Panc1 (cell line): ENCODE data around the gene FOSB. TPM values are rescaled to one million over a fixed set of nuclear protein-coding genes. Genes with fewer than 3 reads are reported as not detected.

Experiments used
- ATAC-seq: fragments of 200-7000 bp; cut with Tn5 transposase; 2 replicates; pipeline ENCODE4 v1.9.1; 2020; ENCODE audit warnings: mild to moderate bottlenecking, moderate library complexity
- BruUV-seq: library from RNA; stranded (reverse); fragments of 400-500 nt; replicated peaks from 2 replicates; lab custom pipeline; 2021; lab: Mats Ljungman, UMichigan
- CTCF ChIA-PET: fragments of 300-600 bp; sonication (Branson Sonifier 250); formaldehyde crosslinking; loops from one replicate; lab custom pipeline; 2022; ENCODE audit warnings: antibody characterized with exemption; lab: Charles Lee
- POLR2A ChIA-PET: fragments of 300-600 bp; sonication (Branson Sonifier 250); formaldehyde crosslinking; loops from one replicate; lab custom pipeline; 2022; ENCODE audit warnings: antibody characterized with exemption; lab: Charles Lee
- DNase-seq: peaks from one replicate; pipeline ENCODE4 v3.0.0-alpha.2; 2010; ENCODE audit warnings: low read depth, low spot score
- H3K27ac ChIP-seq: 2 replicates; pipeline ENCODE4 v1.5.1; 2011; ENCODE audit warnings: mild to moderate bottlenecking, low read length, inconsistent platforms
- H3K27me3 ChIP-seq: fragments of 200-500 bp; sonication (Bioruptor generic); 2 replicates; pipeline ENCODE4 v1.6.0; 2014; ENCODE audit warnings: low read length, inconsistent platforms; ENCODE audit not compliant: control insufficient read depth, insufficient read depth
- H3K36me3 ChIP-seq: fragments of 200-500 bp; sonication (Bioruptor generic); 2 replicates; pipeline ENCODE4 v1.5.1; 2014; ENCODE audit warnings: inconsistent platforms, mild to moderate bottlenecking, low read length, moderate library complexity; ENCODE audit not compliant: control insufficient read depth, insufficient read depth
- H3K4me1 ChIP-seq: 2 replicates; pipeline ENCODE4 v1.5.1; 2011; ENCODE audit warnings: inconsistent platforms, mild to moderate bottlenecking, low read length, moderate library complexity; ENCODE audit not compliant: control insufficient read depth, insufficient read depth
- H3K4me3 ChIP-seq, 2 experiments: 2 replicates each; pipeline ENCODE4 v1.5.1; 2011 to 2012; ENCODE audit warnings: low read depth in 2 of 2, low read length in 2 of 2, mild to moderate bottlenecking in 2 of 2, inconsistent platforms in 1 of 2, moderate library complexity in 1 of 2
- H3K9me3 ChIP-seq: fragments of 200-500 bp; sonication (Bioruptor generic); 2 replicates; pipeline ENCODE4 v1.5.1; 2014; ENCODE audit warnings: low read depth, mild to moderate bottlenecking, inconsistent platforms, low read length, moderate library complexity; ENCODE audit not compliant: control insufficient read depth, insufficient read depth
- CTCF ChIP-seq: fragments of 450-650 bp; IDR thresholded peaks from 2 replicates; pipeline ENCODE4 v1.5.1; 2017; ENCODE audit warnings: mild to moderate bottlenecking
- POLR2AphosphoS5 ChIP-seq: IDR thresholded peaks from 2 replicates; pipeline ENCODE4 v1.6.1; 2012; ENCODE audit warnings: mild to moderate bottlenecking, low read depth, low read length, moderate library complexity
- REST ChIP-seq, 2 experiments: IDR thresholded peaks; 2 replicates each; pipeline ENCODE4 v1.6.1; 2011 to 2012; ENCODE audit warnings: low read depth in 2 of 2, control low read depth in 1 of 2, low read length in 1 of 2, mild to moderate bottlenecking in 1 of 2, moderate library complexity in 1 of 2; ENCODE audit not compliant: insufficient read depth in 1 of 2
- SIN3A ChIP-seq: IDR thresholded peaks from 2 replicates; pipeline ENCODE4 v1.6.1; 2012; ENCODE audit warnings: low read depth, mild to moderate bottlenecking, low read length, moderate library complexity, borderline replicate concordance; ENCODE audit not compliant: insufficient read depth
- TCF7L2 ChIP-seq: IDR thresholded peaks from 2 replicates; pipeline ENCODE4 v1.6.1; 2011; ENCODE audit warnings: mild to moderate bottlenecking, low read depth, low read length, inconsistent platforms
- in situ Hi-C: cut with HindIII; loops from 2 replicates; pipeline ENCODE4 v1.10.0; 2016; ENCODE audit warnings: low sequenced_read_pairs, low pct_unique_long_range_greater_than_20kb
- intact Hi-C: fragments of 100-400 bp; cut with micrococcal nuclease; formaldehyde crosslinking; loops from one replicate; pipeline ENCODE4 v1.10.0; 2022; ENCODE audit not compliant: unreplicated experiment
- total RNA-seq: library from RNA; stranded (reverse); gene quantifications from one replicate; pipeline ENCODE4 v1.2.1, GENCODE V29; 2021; ENCODE audit not compliant: unreplicated experiment

FOSB gene
- total RNA-seq, 1 experiment from 2014 or later, result 13.4 TPM

- ATAC-seq (no peak), DNase-seq (no peak)
- TF ChIP-seq CTCF, result no peak
- TF ChIP-seq TCF7L2, result no peak
- no peak for TF ChIP-seq REST (IDR thresholded peaks at IDR 0.05; ENCODE audit: insufficient read depth in 1 of 2, low read depth in 2 of 2, low read length in 1 of 2)
- no peak for TF ChIP-seq SIN3A
- no peak for TF ChIP-seq POLR2AphosphoS5
- Histone ChIP-seq H3K27me3 (no peaks in the 10 kb centered on the region), H3K4me1 (peaks cover 7% of the 10 kb centered on the region; the same call in 1 of the 2 replicates), H3K9me3 (no peaks in the 10 kb centered on the region), H3K27ac (no peak overlapping the region), H3K4me3 (peak overlapping the region in 1 of 2 experiments; percentile 75; a peak in 2 of 4 replicates), H3K36me3 (no peaks in the 10 kb centered on the region; the same call in 1 of the 2 replicates)
- ChIA-PET POLR2A (interaction anchor here (0.6 kb wide), 2 partner anchors 16 to 32 kb away, joined by 3 read pairs; no protein-coding TSS in a partner anchor), CTCF (no interaction called here)
- intact Hi-C loops, result no loop called here
- in situ Hi-C loops, result no loop called here
- BruUV-seq, result no TSS peak
Observed at GRCh38 chr19:45470762-45471081, 2.9 kb downstream of the FOSB start.

GRCh38 chr19:45471111-45471930 is 3.5 kb downstream of the FOSB start:
- H3K4me3 ChIP-seq, result no peak overlapping the region
- CTCF ChIA-PET, result no interaction called here
- H3K27me3 ChIP-seq, result no peaks in the 10 kb centered on the region
- H3K9me3 ChIP-seq, result no peaks in the 10 kb centered on the region
- in situ Hi-C loops, result no loop called here
- no peak overlapping the region for H3K27ac ChIP-seq
- no TSS peak for BruUV-seq
- POLR2A ChIA-PET, result interaction anchor here (0.6 kb wide), 2 partner anchors 17 to 32 kb away, joined by 3 read pairs; no protein-coding TSS in a partner anchor
- peaks cover 7% of the 10 kb centered on the region; the same call in 1 of the 2 replicates for H3K4me1 ChIP-seq
- H3K36me3 ChIP-seq, result no peaks in the 10 kb centered on the region; the same call in 1 of the 2 replicates
- DNase-seq (no peak), ATAC-seq (no peak)
- intact Hi-C loops, result no loop called here
- no peak for TF ChIP-seq CTCF
- no peak for TF ChIP-seq SIN3A
- no peak for TF ChIP-seq POLR2AphosphoS5
- TF ChIP-seq TCF7L2, result no peak
- no peak for TF ChIP-seq REST (IDR thresholded peaks at IDR 0.05; ENCODE audit: insufficient read depth in 1 of 2, low read depth in 2 of 2, low read length in 1 of 2)
